A549 (cell line): Measurements from ENCODE around the gene TMOD2. TPM values are rescaled to one million over a fixed set of nuclear protein-coding genes. Genes with fewer than 3 reads are reported as not detected.

Source experiments
- ATAC-seq, 2 experiments: fragments of 200-7000 bp in 1 of 2; fragments of >200 bp in 1 of 2; cut with Nextera tagmentation in 1 of 2; cut with Tn5 transposase in 1 of 2; 3 replicates each; pipeline versions ENCODE4 v1.8.0 to v1.9.1; 2018 to 2020; ENCODE audit warnings: mild to moderate bottlenecking in 1 of 2, moderate library complexity in 1 of 2
- CTCF ChIA-PET: fragments of 300-600 bp; sonication (Branson Sonifier 250); formaldehyde crosslinking; extraction: SDS; loops from one replicate; lab custom pipeline; 2021; ENCODE audit warnings: antibody characterized with exemption, inconsistent platforms; lab: Yijun Ruan, JAX
- POLR2A ChIA-PET: fragments of 350-600 bp; formaldehyde crosslinking; extraction: SDS; loops from one replicate; lab custom pipeline; 2021; ENCODE audit warnings: antibody characterized with exemption, inconsistent platforms; lab: Yijun Ruan, JAX
- DNase-seq, 2 experiments: peaks; one replicate each; pipeline versions ENCODE4 v3.0.0 to v3.0.0-alpha.2; 2011 to 2016; ENCODE audit warnings: low read depth in 1 of 2, low spot score in 1 of 2
- FAIRE-seq: peaks from 2 replicates; lab custom pipeline; 2011; peaks lifted over from hg19 to GRCh38; lab: Jason Lieb, UNC
- H3K27ac ChIP-seq, 2 experiments: fragments of >200 bp; sonication (Bioruptor Twin); formaldehyde crosslinking; 3 replicates each; pipeline ENCODE4 v1.5.1; 2016 to 2017
- H3K4me1 ChIP-seq: fragments of >200 bp; sonication (Bioruptor Twin); formaldehyde crosslinking; 3 replicates; pipeline ENCODE4 v1.6.1; 2016
- H3K4me2 ChIP-seq: fragments of >200 bp; sonication (Bioruptor Twin); formaldehyde crosslinking; 3 replicates; pipeline ENCODE4 v1.6.1; 2016
- H3K4me3 ChIP-seq: fragments of >200 bp; sonication (Bioruptor Twin); formaldehyde crosslinking; 3 replicates; pipeline ENCODE4 v1.5.1; 2016
- H3K9me3 ChIP-seq: fragments of >200 bp; sonication (Bioruptor Twin); formaldehyde crosslinking; 3 replicates; pipeline ENCODE4 v1.6.1; 2016
- CBX2 ChIP-seq: fragments of 200-600 bp; sonication (generic); IDR thresholded peaks from 2 replicates; pipeline ENCODE4 v1.6.1; 2016; ENCODE audit warnings: low read depth, mild to moderate bottlenecking, borderline replicate concordance
- EHMT2 ChIP-seq: fragments of 200-600 bp; sonication (generic); IDR thresholded peaks from 2 replicates; pipeline ENCODE4 v1.6.1; 2016; ENCODE audit warnings: antibody characterized with exemption, low read depth, mild to moderate bottlenecking, moderate library complexity
- ESRRA ChIP-seq: fragments of 150-350 bp; IDR thresholded peaks from 2 replicates; pipeline ENCODE4 v1.6.1; 2014; ENCODE audit warnings: mild to moderate bottlenecking, low read length, borderline replicate concordance
- FOSB ChIP-seq: fragments of 250-450 bp; sonication (Bioruptor Pico); IDR thresholded peaks from 2 replicates; pipeline ENCODE4 v1.5.0; 2020; ENCODE audit warnings: mild to moderate bottlenecking, moderate library complexity
- HEYL ChIP-seq: fragments of 250-450 bp; sonication (Bioruptor Pico); IDR thresholded peaks from 2 replicates; pipeline ENCODE4 v1.8.0; 2021; ENCODE audit warnings: mild to moderate bottlenecking, moderate library complexity
- KDM1A ChIP-seq: fragments of 200-600 bp; sonication (generic); IDR thresholded peaks from 2 replicates; pipeline ENCODE4 v1.6.1; 2016; ENCODE audit warnings: low read depth, mild to moderate bottlenecking
- KDM5A ChIP-seq: fragments of 200-600 bp; sonication (generic); IDR thresholded peaks from 2 replicates; pipeline ENCODE4 v1.6.1; 2016; ENCODE audit warnings: antibody characterized with exemption, mild to moderate bottlenecking
- MAFK ChIP-seq: fragments of 450-650 bp; IDR thresholded peaks from 2 replicates; pipeline ENCODE4 v1.6.1; 2014; ENCODE audit not compliant: partially characterized antibody
- MAX ChIP-seq: IDR thresholded peaks from 2 replicates; pipeline ENCODE4 v1.6.1; 2012
- MYC ChIP-seq: IDR thresholded peaks from 2 replicates; pipeline ENCODE4 v1.6.1; 2012; ENCODE audit warnings: mild to moderate bottlenecking, inconsistent platforms, low read length, improper control_type of control experiment, borderline replicate concordance
- NFE2L2 ChIP-seq: fragments of 150-350 bp; conservative IDR thresholded peaks from 2 replicates; pipeline ENCODE4 v1.6.1; 2014; ENCODE audit warnings: low read length
- NPAS2 ChIP-seq: fragments of 250-450 bp; sonication (Bioruptor Pico); IDR thresholded peaks from 2 replicates; pipeline ENCODE4 v1.8.0; 2022; ENCODE audit warnings: mild to moderate bottlenecking, moderate library complexity, borderline replicate concordance
- RFX5 ChIP-seq: fragments of 450-650 bp; IDR thresholded peaks from 2 replicates; pipeline ENCODE4 v1.7.1; 2014; ENCODE audit warnings: antibody characterized with exemption, mild to moderate bottlenecking, moderate library complexity
- ZC3H11A ChIP-seq: fragments of 450-650 bp; IDR thresholded peaks from 2 replicates; pipeline ENCODE4 v1.6.1; 2014; ENCODE audit warnings: antibody characterized with exemption, mild to moderate bottlenecking
- WGBS: methylation state at CpG from one replicate; pipeline ENCODE4 v1.1.6; 2017; ENCODE audit errors: missing lambda C conversion rate; 5-methylcytosine and 5-hydroxymethylcytosine counted together
- polyA plus RNA-seq, 4 experiments: library from polyadenylated mRNA; depleted of rRNA in 3 of 4; stranded (reverse); fragments of >200 nt; fragmentation: RNase III in 1 of 4; extraction: RNeasy Plus Mini Kit Qiagen cat#74134 plus additional on column Dnase treatment in 1 of 4; gene quantifications; 2 replicates in 3 of 4; 3 replicates in 1 of 4; pipeline ENCODE4 v1.2.3, GENCODE V29; 2011 to 2017
- TF ChIP-seq, protein P1 (sequence below): fragments of >200 bp; sonication (Bioruptor Twin); formaldehyde crosslinking; IDR thresholded peaks from 3 replicates; pipeline ENCODE4 v1.5.1; 2016
- TF ChIP-seq, protein P2 (sequence below): IDR thresholded peaks from 2 replicates; pipeline ENCODE4 v1.6.1; 2012; ENCODE audit warnings: low read depth, borderline replicate concordance
- TF ChIP-seq, protein P3 (sequence below): fragments of 250-450 bp; sonication (Bioruptor Pico); IDR thresholded peaks from 2 replicates; pipeline ENCODE4 v1.5.0; 2021; ENCODE audit warnings: mild to moderate bottlenecking, moderate library complexity, borderline replicate concordance

TMOD2 gene
- polyA plus RNA-seq, 2 of the 4 experiments (the other 2 are of a cell fraction): 2.1 to 2.5 TPM

- ATAC-seq (no peak), FAIRE-seq (peak; percentile 7), DNase-seq (no peak)
- peak overlapping the region; percentile 10; the same call in 2 of the 3 replicates for H3K4me2 ChIP-seq
- TF ChIP-seq MAFK (peak; percentile 73), KDM1A (no peak), NFE2L2 (no peak)
- H3K27ac ChIP-seq: peak overlapping the region; percentile 8 to 24; a peak in 1 of 6 replicates
- CTCF ChIA-PET: interaction anchor here (0.6 to 1.7 kb wide), 9 partner anchors 10 to 313 kb away, joined by 3 to 6 read pairs (median 3); no protein-coding TSS in a partner anchor
- H3K9me3 ChIP-seq: no peaks in the 10 kb centered on the region
- WGBS: 81% methylated on average over 10 of the region's 10 CpGs
- POLR2A ChIA-PET: interaction anchor here (0.6 to 1.5 kb wide), 2 partner anchors 9 to 10 kb away, joined by 3 read pairs; no protein-coding TSS in a partner anchor
- no peak overlapping the region for H3K4me3 ChIP-seq
- peaks cover 79% of the 10 kb centered on the region for H3K4me1 ChIP-seq
These were observed 110.4 kb downstream of the TMOD2 start for GRCh38 chr15:51861557-51862359.

GRCh38 chr15:51863131-51863530 lies 111.7 kb downstream of the TMOD2 start:
- H3K27ac ChIP-seq: peak overlapping the region; percentile 34
- POLR2A ChIA-PET: interaction anchor here (1.5 kb wide), 1 partner anchor 10 kb away, joined by 3 read pairs; no protein-coding TSS in a partner anchor
- DNase-seq: no peak
- no peak overlapping the region for H3K4me3 ChIP-seq
- no peak for ATAC-seq
- H3K4me2 ChIP-seq: no peak overlapping the region
- CTCF ChIA-PET: interaction anchor here (0.8 to 1.7 kb wide), 4 partner anchors 9 to 88 kb away, joined by 3 to 6 read pairs (median 4); no protein-coding TSS in a partner anchor
- FAIRE-seq: no peak
- TF ChIP-seq EHMT2: no peak
- no peak for TF ChIP-seq ESRRA
- no peak for TF ChIP-seq MYC
- TF ChIP-seq KDM5A: no peak
- TF ChIP-seq, protein P1, sequence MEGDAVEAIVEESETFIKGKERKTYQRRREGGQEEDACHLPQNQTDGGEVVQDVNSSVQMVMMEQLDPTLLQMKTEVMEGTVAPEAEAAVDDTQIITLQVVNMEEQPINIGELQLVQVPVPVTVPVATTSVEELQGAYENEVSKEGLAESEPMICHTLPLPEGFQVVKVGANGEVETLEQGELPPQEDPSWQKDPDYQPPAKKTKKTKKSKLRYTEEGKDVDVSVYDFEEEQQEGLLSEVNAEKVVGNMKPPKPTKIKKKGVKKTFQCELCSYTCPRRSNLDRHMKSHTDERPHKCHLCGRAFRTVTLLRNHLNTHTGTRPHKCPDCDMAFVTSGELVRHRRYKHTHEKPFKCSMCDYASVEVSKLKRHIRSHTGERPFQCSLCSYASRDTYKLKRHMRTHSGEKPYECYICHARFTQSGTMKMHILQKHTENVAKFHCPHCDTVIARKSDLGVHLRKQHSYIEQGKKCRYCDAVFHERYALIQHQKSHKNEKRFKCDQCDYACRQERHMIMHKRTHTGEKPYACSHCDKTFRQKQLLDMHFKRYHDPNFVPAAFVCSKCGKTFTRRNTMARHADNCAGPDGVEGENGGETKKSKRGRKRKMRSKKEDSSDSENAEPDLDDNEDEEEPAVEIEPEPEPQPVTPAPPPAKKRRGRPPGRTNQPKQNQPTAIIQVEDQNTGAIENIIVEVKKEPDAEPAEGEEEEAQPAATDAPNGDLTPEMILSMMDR: no peak
- TF ChIP-seq, protein P2, sequence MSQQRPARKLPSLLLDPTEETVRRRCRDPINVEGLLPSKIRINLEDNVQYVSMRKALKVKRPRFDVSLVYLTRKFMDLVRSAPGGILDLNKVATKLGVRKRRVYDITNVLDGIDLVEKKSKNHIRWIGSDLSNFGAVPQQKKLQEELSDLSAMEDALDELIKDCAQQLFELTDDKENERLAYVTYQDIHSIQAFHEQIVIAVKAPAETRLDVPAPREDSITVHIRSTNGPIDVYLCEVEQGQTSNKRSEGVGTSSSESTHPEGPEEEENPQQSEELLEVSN: no peak
- TF ChIP-seq FOSB (CRISPR knock-in tag): no peak
- TF ChIP-seq ZC3H11A: no peak
- TF ChIP-seq MAX: no peak
- TF ChIP-seq HEYL (CRISPR knock-in tag): no peak
- TF ChIP-seq CBX2: no peak
- TF ChIP-seq, protein P3, sequence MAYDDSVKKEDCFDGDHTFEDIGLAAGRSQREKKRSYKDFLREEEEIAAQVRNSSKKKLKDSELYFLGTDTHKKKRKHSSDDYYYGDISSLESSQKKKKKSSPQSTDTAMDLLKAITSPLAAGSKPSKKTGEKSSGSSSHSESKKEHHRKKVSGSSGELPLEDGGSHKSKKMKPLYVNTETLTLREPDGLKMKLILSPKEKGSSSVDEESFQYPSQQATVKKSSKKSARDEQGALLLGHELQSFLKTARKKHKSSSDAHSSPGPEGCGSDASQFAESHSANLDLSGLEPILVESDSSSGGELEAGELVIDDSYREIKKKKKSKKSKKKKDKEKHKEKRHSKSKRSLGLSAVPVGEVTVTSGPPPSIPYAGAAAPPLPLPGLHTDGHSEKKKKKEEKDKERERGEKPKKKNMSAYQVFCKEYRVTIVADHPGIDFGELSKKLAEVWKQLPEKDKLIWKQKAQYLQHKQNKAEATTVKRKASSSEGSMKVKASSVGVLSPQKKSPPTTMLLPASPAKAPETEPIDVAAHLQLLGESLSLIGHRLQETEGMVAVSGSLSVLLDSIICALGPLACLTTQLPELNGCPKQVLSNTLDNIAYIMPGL: no peak
- TF ChIP-seq RFX5: no peak
- no peak for TF ChIP-seq NPAS2 (CRISPR knock-in tag)
- TF ChIP-seq KDM1A: no peak
- H3K9me3 ChIP-seq: no peaks in the 10 kb centered on the region
- H3K4me1 ChIP-seq: peaks cover 79% of the 10 kb centered on the region
- WGBS: 94% methylated on average over 2 of the region's 2 CpGs
